ENCODE results near the gene OR5K2.

Gene OR5K2

DNA sequence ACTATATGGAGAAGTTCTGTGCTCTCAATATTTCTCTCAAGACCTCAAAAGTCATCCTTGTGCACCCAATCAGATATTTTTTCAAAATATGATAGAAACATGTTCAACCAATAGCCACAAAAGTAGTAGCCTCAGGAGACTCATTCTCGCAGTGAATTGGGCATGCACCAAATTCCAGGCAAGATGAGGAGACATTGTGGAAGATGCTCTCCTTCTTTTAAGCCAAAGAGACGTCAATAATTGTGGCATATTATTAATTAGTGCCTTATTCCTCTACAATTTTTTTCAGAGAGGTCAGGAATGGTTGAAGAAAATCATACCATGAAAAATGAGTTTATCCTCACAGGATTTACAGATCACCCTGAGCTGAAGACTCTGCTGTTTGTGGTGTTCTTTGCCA lies at the start of gene OR5K2:
OR5K2 (plus strand) TSS at position 301 of the 400 bp plus-strand sequence; CDS start at position 301, 0 bp downstream.
- peaks cover 4% of the 10 kb centered on the region for H3K4me1 Mint-ChIP-seq (ENCODE audit: low read depth)
- peaks cover 2% of the 10 kb centered on the region for H3K27me3 Mint-ChIP-seq
- no peaks in the 10 kb centered on the region for H3K36me3 Mint-ChIP-seq (ENCODE audit: low read depth)
- no peak for DNase-seq
- H3K27ac Mint-ChIP-seq, result no peak within 1 kb of the TSS
- H3K9me3 Mint-ChIP-seq, result no peaks in the 10 kb centered on the region
- H3K4me3 Mint-ChIP-seq, result no peak within 1 kb of the TSS

DNA sequence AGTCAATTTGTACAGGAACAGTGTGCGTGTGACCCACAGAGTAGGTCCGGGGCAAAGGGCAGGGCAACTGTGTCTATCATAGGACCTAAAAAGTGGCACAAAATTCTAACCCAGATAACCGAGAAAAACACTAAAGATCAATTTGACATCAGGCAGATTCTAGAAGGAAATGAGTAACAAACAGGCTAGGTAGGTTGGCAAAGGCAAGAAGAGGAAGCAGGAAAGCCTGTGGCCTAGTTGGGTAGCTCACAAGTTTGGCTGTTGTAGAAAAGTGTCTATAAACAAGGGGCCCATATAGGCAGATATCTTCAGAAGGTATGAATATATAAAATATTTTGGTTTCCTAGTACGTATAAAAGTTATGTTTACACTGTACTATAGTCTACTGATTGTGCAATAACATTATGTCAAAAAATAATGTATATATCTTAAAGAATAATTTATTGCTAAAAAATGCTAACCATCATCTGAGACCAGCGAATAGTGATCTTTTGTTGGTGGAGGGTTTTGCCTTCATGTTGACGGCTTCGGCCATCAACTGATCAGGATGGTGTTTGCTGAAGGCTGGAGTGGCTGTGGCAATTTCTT lies 47.8 kb upstream of the OR5K2 start:
- H3K4me3 Mint-ChIP-seq, result no peak overlapping the region
- H3K27ac Mint-ChIP-seq, result no peak overlapping the region
- no peaks in the 10 kb centered on the region for H3K9me3 Mint-ChIP-seq
- peaks cover 9% of the 10 kb centered on the region for H3K4me1 Mint-ChIP-seq (ENCODE audit: low read depth)
- H3K36me3 Mint-ChIP-seq (ENCODE audit: low read depth), result no peaks in the 10 kb centered on the region
- peaks cover 3% of the 10 kb centered on the region for H3K27me3 Mint-ChIP-seq
- DNase-seq, result no peak

DNA sequence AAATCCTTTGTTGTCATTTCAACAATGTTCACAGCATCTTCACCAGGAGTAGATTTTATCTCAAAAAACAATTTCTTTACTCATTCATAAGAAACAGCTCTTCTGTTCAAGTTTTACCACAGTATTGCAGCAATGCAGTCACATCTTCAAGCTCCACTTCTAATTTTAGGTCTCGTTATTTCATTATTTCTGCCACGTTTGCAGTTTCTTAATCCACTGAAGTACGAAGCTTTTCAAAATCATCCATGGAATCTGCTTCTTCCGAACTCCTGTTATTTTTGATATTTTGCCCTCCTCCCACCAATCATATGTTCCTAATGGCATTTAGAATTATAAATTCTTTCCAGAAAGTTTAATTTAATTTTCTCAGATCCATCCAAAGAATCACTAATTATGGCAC lies 47.1 kb upstream of the OR5K2 start:
- no peak overlapping the region for H3K4me3 Mint-ChIP-seq
- no peaks in the 10 kb centered on the region for H3K27me3 Mint-ChIP-seq
- H3K4me1 Mint-ChIP-seq (ENCODE audit: low read depth), result peaks cover 9% of the 10 kb centered on the region
- no peaks in the 10 kb centered on the region for H3K9me3 Mint-ChIP-seq
- DNase-seq, result no peak
- H3K27ac Mint-ChIP-seq, result no peak overlapping the region
- H3K36me3 Mint-ChIP-seq (ENCODE audit: low read depth), result no peaks in the 10 kb centered on the region

DNA sequence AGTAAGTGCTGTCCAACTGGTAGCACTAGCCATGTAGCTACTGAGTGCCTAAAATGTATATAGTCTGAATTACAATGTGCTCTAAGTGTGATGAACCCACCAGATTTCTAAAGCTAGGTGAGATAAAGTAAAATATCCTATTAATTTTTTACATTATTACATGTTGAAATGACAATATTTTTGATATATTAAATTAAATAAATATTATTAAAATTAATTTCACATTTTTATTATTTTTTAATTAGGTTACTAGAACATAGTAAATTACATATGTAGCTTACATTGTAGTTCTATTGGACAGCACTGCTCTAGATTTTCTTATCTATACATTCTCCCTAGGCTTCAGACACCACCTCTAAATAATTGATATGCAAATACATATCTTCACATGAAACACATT lies 43.7 kb upstream of the OR5K2 start:
- DNase-seq, result no peak
- Mint-ChIP-seq H3K4me3 (no peak overlapping the region), H3K4me1 (ENCODE audit: low read depth) (peaks cover 2% of the 10 kb centered on the region), H3K27me3 (no peaks in the 10 kb centered on the region), H3K27ac (no peak overlapping the region), H3K36me3 (ENCODE audit: low read depth) (no peaks in the 10 kb centered on the region), H3K9me3 (peaks cover 2% of the 10 kb centered on the region)

DNA sequence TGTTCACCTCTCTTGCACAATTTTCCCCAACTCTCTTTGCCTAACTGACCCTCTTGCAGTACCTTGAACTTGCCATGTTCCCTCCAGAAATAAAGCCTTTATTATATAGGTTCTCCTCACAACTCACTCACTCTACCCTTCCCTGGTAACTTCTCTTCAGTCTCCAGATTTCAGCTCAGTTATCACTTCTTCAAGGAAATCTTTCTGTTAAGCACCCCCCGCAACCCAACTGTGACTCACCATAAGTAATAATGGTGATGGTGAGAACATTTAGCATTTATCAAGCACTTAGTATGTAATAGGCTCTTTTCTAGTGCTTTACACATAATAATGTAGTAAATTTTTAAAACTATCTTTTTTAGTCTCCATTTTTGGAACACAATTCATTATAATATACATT lies 42.6 kb upstream of the OR5K2 start:
- Mint-ChIP-seq H3K36me3 (ENCODE audit: low read depth) (no peaks in the 10 kb centered on the region), H3K4me3 (no peak overlapping the region)

DNA sequence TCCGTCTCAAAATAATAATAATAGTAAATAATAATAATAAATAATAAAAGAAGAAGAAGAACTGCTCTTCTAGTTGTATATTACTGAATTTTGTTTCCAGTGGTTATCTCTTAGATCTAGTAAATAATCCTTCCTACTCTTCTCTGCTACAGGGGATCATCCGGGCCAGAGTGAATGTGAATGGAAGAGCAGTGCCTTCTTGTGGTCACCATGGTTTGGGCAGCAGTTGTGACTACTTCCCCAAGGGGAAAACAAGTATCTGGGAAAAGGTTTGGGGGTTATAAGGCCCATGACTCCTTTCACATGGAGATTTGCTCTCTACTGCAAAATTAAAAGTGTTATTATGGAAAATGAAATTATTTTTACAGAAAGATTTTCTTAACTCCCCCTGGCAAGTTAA lies 39.9 kb upstream of the OR5K2 start:
- Mint-ChIP-seq H3K27ac (no peak overlapping the region), H3K4me1 (ENCODE audit: low read depth) (peaks cover 5% of the 10 kb centered on the region), H3K36me3 (ENCODE audit: low read depth) (no peaks in the 10 kb centered on the region), H3K4me3 (no peak overlapping the region), H3K27me3 (peaks cover 6% of the 10 kb centered on the region), H3K9me3 (peaks cover 2% of the 10 kb centered on the region)
- no peak for DNase-seq

More for the DNA sequence above, 42.6 kb upstream of the OR5K2 start:
- H3K9me3 Mint-ChIP-seq, result peaks cover 2% of the 10 kb centered on the region
- H3K4me1 Mint-ChIP-seq (ENCODE audit: low read depth), result no peaks in the 10 kb centered on the region
- peaks cover 6% of the 10 kb centered on the region for H3K27me3 Mint-ChIP-seq
- H3K27ac Mint-ChIP-seq, result no peak overlapping the region
- no peak for DNase-seq

DNA sequence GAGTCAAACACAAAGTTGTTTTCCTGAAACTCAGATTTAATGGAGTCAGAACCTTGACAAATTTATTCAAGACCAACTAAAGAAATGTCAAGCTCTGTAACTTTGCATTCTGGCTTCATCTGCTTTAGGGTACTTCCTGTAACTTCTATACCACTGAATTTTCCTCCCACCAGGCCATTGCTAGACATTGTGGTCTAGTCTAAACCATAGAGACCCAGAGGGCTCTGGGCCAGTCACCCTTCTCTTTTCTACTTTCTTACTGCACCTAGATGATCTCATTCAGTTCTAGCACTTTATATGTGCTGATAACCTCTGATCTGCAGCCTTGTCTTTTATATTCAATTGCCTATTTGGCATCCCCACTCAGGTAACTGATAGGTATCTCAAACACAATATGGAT lies 37.3 kb upstream of the OR5K2 start:
- DNase-seq, result no peak
- no peak overlapping the region for H3K27ac Mint-ChIP-seq
- H3K27me3 Mint-ChIP-seq, result peaks cover 6% of the 10 kb centered on the region
- H3K4me3 Mint-ChIP-seq, result no peak overlapping the region
- H3K36me3 Mint-ChIP-seq (ENCODE audit: low read depth), result no peaks in the 10 kb centered on the region
- peaks cover 2% of the 10 kb centered on the region for H3K9me3 Mint-ChIP-seq
- peaks cover 5% of the 10 kb centered on the region for H3K4me1 Mint-ChIP-seq (ENCODE audit: low read depth)

DNA sequence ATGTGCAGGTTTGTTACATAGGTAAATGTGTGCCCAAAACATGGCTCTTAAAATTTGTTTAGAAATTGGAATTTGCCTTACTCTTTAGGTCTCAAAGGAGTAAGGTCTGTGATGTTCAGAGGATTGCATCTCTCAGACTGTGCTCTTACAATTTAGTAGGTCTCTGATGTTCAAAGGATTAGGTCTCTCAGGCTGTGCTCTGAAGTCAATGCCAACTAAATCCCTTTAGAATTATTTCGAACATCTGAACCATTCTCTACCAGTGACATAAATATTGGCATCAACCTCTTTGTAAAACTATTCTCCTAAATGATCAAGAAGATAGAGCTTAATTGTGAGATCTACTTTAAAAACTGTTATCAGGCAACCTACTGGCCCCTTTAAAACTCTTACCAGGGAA lies 34.6 kb upstream of the OR5K2 start, which contains the start of gene OR5K1:
OR5K1 (plus strand) TSS at position 301 of the 400 bp plus-strand sequence. CDS start 6,376 bp downstream, outside the sequence.
- H3K27ac Mint-ChIP-seq, result no peak within 1 kb of the TSS

DNA sequence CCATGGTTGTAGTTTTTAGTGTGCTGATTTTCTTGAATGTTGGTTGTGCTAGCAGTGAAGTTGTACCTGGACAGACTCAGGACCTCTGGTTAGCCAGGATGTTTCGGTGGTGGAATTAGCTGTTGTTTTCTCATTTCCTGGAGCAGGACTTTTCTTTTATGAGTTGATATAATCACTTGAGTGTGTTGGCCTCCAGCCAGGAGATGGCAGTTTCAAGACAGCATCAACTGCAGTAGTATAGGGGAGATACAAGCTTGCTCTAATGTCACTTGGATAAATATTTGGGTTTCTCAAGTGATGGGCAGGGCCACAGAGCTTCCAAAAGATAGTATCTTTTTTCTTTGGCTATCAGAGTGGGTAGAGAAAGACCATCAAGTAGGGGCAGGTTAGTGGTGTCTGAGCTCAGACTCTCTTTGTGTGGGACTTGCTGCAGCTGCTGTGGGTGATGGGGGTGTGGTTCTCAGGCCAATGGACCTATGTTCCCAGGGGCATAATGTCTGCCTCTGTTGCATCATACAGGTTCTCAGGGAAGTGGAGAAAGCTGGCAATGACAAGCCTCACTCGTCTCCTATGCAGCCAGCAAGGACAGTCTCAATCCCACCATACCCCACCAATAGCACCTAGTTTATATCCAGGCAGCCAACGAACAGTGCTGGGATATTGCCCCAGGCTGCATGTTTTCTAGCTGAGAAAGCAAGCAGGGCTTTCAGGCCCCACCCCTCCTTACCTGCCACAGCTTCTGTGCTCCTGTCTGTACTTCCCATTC lies 14.6 kb upstream of the OR5K2 start:
- Mint-ChIP-seq H3K4me1 (ENCODE audit: low read depth) (no peaks in the 10 kb centered on the region), H3K27ac (no peak overlapping the region), H3K36me3 (ENCODE audit: low read depth) (no peaks in the 10 kb centered on the region), H3K27me3 (peaks cover 8% of the 10 kb centered on the region), H3K9me3 (peaks cover 44% of the 10 kb centered on the region), H3K4me3 (no peak overlapping the region)
- no peak for DNase-seq

More for the DNA sequence above, 34.6 kb upstream of the OR5K2 start, which contains the start of gene OR5K1:
- Mint-ChIP-seq H3K9me3 (peaks cover 2% of the 10 kb centered on the region), H3K36me3 (ENCODE audit: low read depth) (no peaks in the 10 kb centered on the region), H3K27me3 (peaks cover 6% of the 10 kb centered on the region), H3K4me1 (ENCODE audit: low read depth) (peaks cover 5% of the 10 kb centered on the region), H3K4me3 (no peak within 1 kb of the TSS)
- DNase-seq, result no peak

DNA sequence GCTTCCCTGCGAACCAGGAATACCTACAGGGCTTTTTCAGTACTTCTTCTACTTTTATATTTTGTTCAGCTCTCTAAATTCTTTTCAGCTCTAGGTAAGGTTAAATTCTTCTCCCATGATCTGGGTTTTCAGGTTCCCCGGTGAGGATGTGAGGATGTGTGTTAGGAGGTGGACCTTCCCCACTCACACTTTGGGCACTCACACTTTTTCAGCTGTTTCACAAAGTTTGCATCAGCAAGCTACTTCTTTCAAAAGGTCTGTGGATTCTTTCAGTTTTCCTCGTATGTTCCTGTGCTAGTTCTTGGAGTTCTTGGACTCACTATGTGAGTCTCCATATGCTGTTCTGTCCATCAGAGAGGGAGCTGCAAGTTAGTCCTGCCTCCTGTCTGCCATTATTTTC lies 13.9 kb upstream of the OR5K2 start:
- H3K9me3 Mint-ChIP-seq, result peaks cover 48% of the 10 kb centered on the region
- H3K27ac Mint-ChIP-seq, result no peak overlapping the region
- no peaks in the 10 kb centered on the region for H3K4me1 Mint-ChIP-seq (ENCODE audit: low read depth)
- peaks cover 8% of the 10 kb centered on the region for H3K27me3 Mint-ChIP-seq
- DNase-seq, result no peak
- H3K36me3 Mint-ChIP-seq (ENCODE audit: low read depth), result no peaks in the 10 kb centered on the region
- no peak overlapping the region for H3K4me3 Mint-ChIP-seq

DNA sequence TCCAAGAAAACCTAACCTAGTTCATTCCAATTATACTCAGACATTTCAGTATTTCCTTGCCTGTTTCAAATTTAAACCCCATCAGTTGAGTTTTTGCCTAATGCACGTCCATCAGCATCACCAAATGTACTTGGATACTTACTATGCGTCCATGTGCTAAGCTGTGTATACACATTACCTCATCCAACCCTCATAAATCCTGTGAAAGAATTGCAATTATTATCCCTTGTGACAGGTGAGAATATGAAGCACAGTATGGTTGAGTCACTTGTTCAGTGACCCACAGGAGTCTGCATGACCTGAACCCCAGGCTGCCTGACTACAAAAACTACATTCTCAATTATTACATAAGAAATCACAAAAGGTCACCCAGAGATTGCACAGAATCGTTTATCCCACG lies 2.5 kb downstream of the OR5K2 start:
- Mint-ChIP-seq H3K9me3 (no peaks in the 10 kb centered on the region), H3K27ac (no peak overlapping the region), H3K36me3 (ENCODE audit: low read depth) (peaks cover 2% of the 10 kb centered on the region), H3K27me3 (no peaks in the 10 kb centered on the region), H3K4me3 (no peak overlapping the region), H3K4me1 (ENCODE audit: low read depth) (peaks cover 21% of the 10 kb centered on the region)
- no peak for DNase-seq

DNA sequence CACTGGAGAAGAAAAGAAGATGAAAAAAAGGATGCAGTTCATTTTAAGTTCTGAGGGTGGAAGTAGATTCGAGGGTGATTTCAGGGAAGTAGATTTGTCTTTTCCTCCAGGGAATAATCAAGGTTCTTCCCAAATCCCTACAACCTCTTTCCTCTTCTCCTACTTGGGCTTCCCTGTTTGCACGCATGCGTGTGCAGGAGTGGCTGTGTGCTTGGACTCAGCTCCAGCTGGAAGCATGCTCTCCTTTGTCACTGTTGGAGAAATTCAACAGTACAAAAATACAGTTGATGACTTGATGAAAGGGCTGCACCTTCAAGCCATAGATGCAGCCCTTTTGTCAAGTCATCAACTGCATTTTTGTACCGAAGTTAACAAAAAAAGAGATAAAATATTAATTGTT lies 3.8 kb downstream of the OR5K2 start:
- no peak overlapping the region for H3K27ac Mint-ChIP-seq
- H3K4me3 Mint-ChIP-seq, result no peak overlapping the region
- H3K9me3 Mint-ChIP-seq, result peaks cover 3% of the 10 kb centered on the region
- peaks cover 6% of the 10 kb centered on the region for H3K36me3 Mint-ChIP-seq (ENCODE audit: low read depth)
- H3K4me1 Mint-ChIP-seq (ENCODE audit: low read depth), result peaks cover 21% of the 10 kb centered on the region
- DNase-seq, result no peak
- no peaks in the 10 kb centered on the region for H3K27me3 Mint-ChIP-seq

DNA sequence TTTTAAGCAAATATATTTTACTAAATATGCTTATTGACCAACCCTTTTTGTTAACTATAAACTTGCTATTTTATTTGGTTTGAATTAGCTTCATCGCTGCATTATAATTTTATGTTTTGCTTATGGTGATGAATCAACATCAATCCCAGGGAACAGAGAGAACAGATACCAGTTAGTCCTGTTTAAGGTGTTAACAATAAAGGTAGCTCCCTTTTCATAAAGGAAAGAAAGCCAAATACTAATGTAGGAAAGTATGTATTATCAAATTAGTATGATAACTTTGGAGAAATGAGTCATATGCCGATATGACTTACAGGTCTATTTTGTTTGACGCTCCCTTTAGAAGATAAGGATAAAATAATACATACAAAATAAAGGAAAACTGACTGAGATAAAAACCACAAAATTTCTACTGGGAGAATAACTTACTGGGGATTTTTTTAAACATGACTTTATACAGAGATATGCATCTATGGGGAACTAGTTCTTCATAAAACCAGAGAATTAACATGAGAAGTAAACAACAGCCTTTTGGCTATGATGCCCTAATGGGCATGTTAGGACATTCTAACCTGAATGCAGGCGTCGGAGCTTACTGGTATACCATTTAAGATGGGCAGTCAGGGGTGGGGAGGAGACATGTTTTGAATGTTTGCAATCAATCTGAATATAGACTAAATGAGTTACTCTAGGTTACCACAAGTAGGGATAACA lies 4.5 kb downstream of the OR5K2 start:
- Mint-ChIP-seq H3K27me3 (no peaks in the 10 kb centered on the region), H3K27ac (no peak overlapping the region), H3K4me1 (ENCODE audit: low read depth) (peaks cover 21% of the 10 kb centered on the region), H3K4me3 (no peak overlapping the region), H3K36me3 (ENCODE audit: low read depth) (peaks cover 14% of the 10 kb centered on the region), H3K9me3 (peaks cover 3% of the 10 kb centered on the region)
- DNase-seq, result no peak

DNA sequence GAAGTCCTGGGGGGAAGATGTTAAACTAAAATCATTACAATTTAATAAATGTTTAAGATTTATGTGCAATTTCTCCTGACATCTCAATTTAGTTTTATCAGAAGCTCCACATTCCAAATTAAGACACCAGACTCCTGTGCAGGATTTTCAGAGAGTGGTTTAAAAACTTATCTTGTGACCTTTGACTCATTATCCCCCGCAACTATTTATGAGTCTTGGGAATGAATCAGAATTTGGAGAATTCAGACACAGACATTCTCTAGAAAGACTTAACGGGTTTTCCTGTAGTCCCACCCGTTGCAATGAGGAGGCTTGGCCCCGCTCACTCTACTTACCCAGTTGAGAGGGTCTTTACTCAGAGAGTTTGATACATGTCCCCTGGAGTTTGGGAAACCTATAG lies 7.1 kb downstream of the OR5K2 start:
- Mint-ChIP-seq H3K4me1 (ENCODE audit: low read depth) (peaks cover 35% of the 10 kb centered on the region), H3K36me3 (ENCODE audit: low read depth) (peaks cover 33% of the 10 kb centered on the region), H3K9me3 (peaks cover 5% of the 10 kb centered on the region), H3K4me3 (no peak overlapping the region), H3K27me3 (no peaks in the 10 kb centered on the region), H3K27ac (no peak overlapping the region)
- DNase-seq, result no peak

DNA sequence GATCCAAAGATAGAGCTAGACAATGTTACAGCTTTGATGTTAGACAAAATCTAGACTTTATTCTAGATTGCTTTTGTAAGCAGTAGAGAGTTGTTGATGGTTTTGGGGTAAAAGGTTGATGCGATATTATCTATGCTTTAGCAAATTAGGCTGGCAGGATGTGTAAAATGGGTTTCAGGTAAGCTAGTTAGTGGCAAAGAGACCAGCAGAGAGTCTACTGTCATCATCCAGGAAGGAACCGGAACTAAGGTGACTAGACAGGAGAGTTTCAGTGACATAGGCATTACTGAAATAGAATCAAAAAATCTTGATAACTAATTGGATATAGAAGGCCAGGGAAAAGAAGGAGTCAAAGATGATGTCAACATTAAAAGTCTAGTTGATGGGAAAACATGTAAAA lies 11.1 kb downstream of the OR5K2 start:
- H3K4me3 Mint-ChIP-seq, result no peak overlapping the region

More for the DNA sequence above, 11.1 kb downstream of the OR5K2 start:
- Mint-ChIP-seq H3K9me3 (peaks cover 5% of the 10 kb centered on the region), H3K27me3 (no peaks in the 10 kb centered on the region), H3K27ac (peak overlapping the region; percentile 6), H3K4me1 (ENCODE audit: low read depth) (peaks cover 40% of the 10 kb centered on the region), H3K36me3 (ENCODE audit: low read depth) (peaks cover 71% of the 10 kb centered on the region)
- DNase-seq, result no peak

Measured in activated T-cell treated with anti-CD3 and anti-CD28 coated beads, Interleukin-2, amount 50 U/mL, for 24 hours (primary cell).